HepG2 (cell line): Measurements from ENCODE around the gene CKS1B. TPM values are rescaled to one million over a fixed set of nuclear protein-coding genes. Genes with fewer than 3 reads are reported as not detected.

ENCODE experiments used
- ADNP ChIP-seq: sonication (generic); formaldehyde crosslinking; IDR thresholded peaks from 2 replicates; pipeline ENCODE4 v1.4.0; 2020; ENCODE audit warnings: missing genetic modification reagents
- CENPT ChIP-seq: sonication (generic); formaldehyde crosslinking; IDR thresholded peaks from 2 replicates; pipeline ENCODE4 v1.8.0; 2022; ENCODE audit warnings: low read depth, mild to moderate bottlenecking, moderate library complexity, missing genetic modification reagents
- GABPA ChIP-seq, 2 experiments: IDR thresholded peaks; 2 replicates each; pipeline ENCODE4 v1.6.1; 2011 to 2016; ENCODE audit warnings: low read depth in 2 of 2, low read length in 1 of 2, missing biosample characterization in 1 of 2, missing genetic modification characterization in 1 of 2
- GATAD2A ChIP-seq: IDR thresholded peaks from 2 replicates; pipeline ENCODE4 v1.6.1; 2016
- HNRNPK ChIP-seq: fragments of 200-400 bp; formaldehyde crosslinking; IDR thresholded peaks from 2 replicates; pipeline ENCODE4 v1.6.1; 2018; ENCODE audit warnings: low read length, low read depth, moderate library complexity, mild to moderate bottlenecking; ENCODE audit not compliant: poor library complexity, severe bottlenecking
- IKZF1 ChIP-seq: fragments of 450-650 bp; IDR thresholded peaks from 2 replicates; pipeline ENCODE4 v1.7.1; 2016
- KDM6A ChIP-seq: IDR thresholded peaks from 2 replicates; pipeline ENCODE4 v1.6.1; 2016; ENCODE audit warnings: low read depth
- MLLT10 ChIP-seq: sonication (generic); formaldehyde crosslinking; IDR thresholded peaks from 2 replicates; pipeline ENCODE4 v1.4.0; 2020; ENCODE audit warnings: missing genetic modification reagents
- REPIN1 ChIP-seq: sonication (generic); formaldehyde crosslinking; IDR thresholded peaks from 2 replicates; pipeline ENCODE4 v1.8.0; 2022; ENCODE audit warnings: missing genetic modification reagents, low read depth, mild to moderate bottlenecking, borderline replicate concordance
- RFXANK ChIP-seq: IDR thresholded peaks from 2 replicates; pipeline ENCODE4 v1.6.1; 2016
- SOX6 ChIP-seq, 2 experiments: fragments of 450-650 bp in 1 of 2; sonication (generic) in 1 of 2; formaldehyde crosslinking in 1 of 2; IDR thresholded peaks; 2 replicates each; pipeline versions ENCODE4 v1.4.0 to v1.6.1; 2017 to 2020; ENCODE audit warnings: antibody characterized with exemption in 1 of 2, mild to moderate bottlenecking in 1 of 2, missing genetic modification reagents in 1 of 2
- SPEN ChIP-seq: sonication (generic); formaldehyde crosslinking; IDR thresholded peaks from 2 replicates; pipeline ENCODE4 v1.5.1; 2020; ENCODE audit warnings: low read depth, mild to moderate bottlenecking, missing genetic modification reagents
- YY1 ChIP-seq: IDR thresholded peaks from 2 replicates; pipeline ENCODE4 v1.6.1; 2011; ENCODE audit warnings: low read length, low read depth, moderate library complexity, mild to moderate bottlenecking; ENCODE audit not compliant: insufficient read depth, insufficient replicate concordance
- ZNF24 ChIP-seq: fragments of 450-650 bp; IDR thresholded peaks from 2 replicates; pipeline ENCODE4 v1.6.1; 2017; ENCODE audit warnings: antibody characterized with exemption, mild to moderate bottlenecking
- ZNF530 ChIP-seq: sonication (generic); formaldehyde crosslinking; IDR thresholded peaks from 2 replicates; pipeline ENCODE4 v1.5.0; 2020; ENCODE audit warnings: low read depth, mild to moderate bottlenecking, missing genetic modification reagents
- ZNF691 ChIP-seq: sonication (generic); formaldehyde crosslinking; IDR thresholded peaks from 2 replicates; pipeline ENCODE4 v1.4.0; 2020; ENCODE audit warnings: missing genetic modification reagents, low read depth, mild to moderate bottlenecking, borderline replicate concordance
- ZNF766 ChIP-seq: sonication (generic); formaldehyde crosslinking; IDR thresholded peaks from 2 replicates; pipeline ENCODE4 v1.5.0; 2020; ENCODE audit warnings: missing genetic modification reagents, borderline replicate concordance
- ZNF790 ChIP-seq: sonication (generic); formaldehyde crosslinking; IDR thresholded peaks from 2 replicates; pipeline ENCODE4 v1.8.0; 2022; ENCODE audit warnings: missing genetic modification reagents, mild to moderate bottlenecking, borderline replicate concordance
- ZSCAN25 ChIP-seq: sonication (generic); formaldehyde crosslinking; IDR thresholded peaks from 2 replicates; pipeline ENCODE4 v1.8.0; 2022; ENCODE audit warnings: mild to moderate bottlenecking, missing genetic modification reagents
- ZZZ3 ChIP-seq: sonication (generic); formaldehyde crosslinking; IDR thresholded peaks from 2 replicates; pipeline ENCODE4 v1.4.0; 2020; ENCODE audit warnings: missing genetic modification reagents, mild to moderate bottlenecking, borderline replicate concordance
- polyA plus RNA-seq, 8 experiments: library from polyadenylated mRNA; depleted of rRNA in 3 of 8; stranded (reverse) in 7 of 8; unstranded in 1 of 8; fragments of >200 nt; fragmentation: Illumina TruSeq in 4 of 8; extraction: Trizol in 4 of 8; gene quantifications; 2 replicates each; pipeline versions ENCODE4 v1.2.1 to v1.2.3, GENCODE V29; 2011 to 2016; ENCODE audit warnings: low read depth in 4 of 8, missing spikeins in 1 of 8, mixed read lengths in 1 of 8; ENCODE audit not compliant: insufficient read depth in 1 of 8
- total RNA-seq, 5 experiments: library from RNA; depleted of rRNA; stranded (reverse); fragments of >200 nt; fragmentation: Illumina TruSeq; extraction: Trizol; gene quantifications; 2 replicates each; pipeline ENCODE4 v1.2.3, GENCODE V29; 2016; ENCODE audit warnings: low read depth in 1 of 5
- TF ChIP-seq, protein P1 (sequence below): sonication (generic); formaldehyde crosslinking; IDR thresholded peaks from 2 replicates; pipeline ENCODE4 v1.4.0; 2020; ENCODE audit warnings: missing genetic modification reagents
- TF ChIP-seq, protein P2 (sequence below): sonication (generic); formaldehyde crosslinking; IDR thresholded peaks from 2 replicates; pipeline ENCODE4 v1.5.0; 2020; ENCODE audit warnings: missing genetic modification reagents
- TF ChIP-seq, protein P3 (sequence below): sonication (generic); formaldehyde crosslinking; IDR thresholded peaks from 2 replicates; pipeline ENCODE4 v1.8.1; 2023; ENCODE audit warnings: mild to moderate bottlenecking, missing genetic modification reagents

CKS1B gene
- total and polyA plus RNA-seq, 2 of the 13 experiments (the other 11 are each of a cell fraction or from before 2014, with no cell fraction given) = 217 to 222 TPM

DNA sequence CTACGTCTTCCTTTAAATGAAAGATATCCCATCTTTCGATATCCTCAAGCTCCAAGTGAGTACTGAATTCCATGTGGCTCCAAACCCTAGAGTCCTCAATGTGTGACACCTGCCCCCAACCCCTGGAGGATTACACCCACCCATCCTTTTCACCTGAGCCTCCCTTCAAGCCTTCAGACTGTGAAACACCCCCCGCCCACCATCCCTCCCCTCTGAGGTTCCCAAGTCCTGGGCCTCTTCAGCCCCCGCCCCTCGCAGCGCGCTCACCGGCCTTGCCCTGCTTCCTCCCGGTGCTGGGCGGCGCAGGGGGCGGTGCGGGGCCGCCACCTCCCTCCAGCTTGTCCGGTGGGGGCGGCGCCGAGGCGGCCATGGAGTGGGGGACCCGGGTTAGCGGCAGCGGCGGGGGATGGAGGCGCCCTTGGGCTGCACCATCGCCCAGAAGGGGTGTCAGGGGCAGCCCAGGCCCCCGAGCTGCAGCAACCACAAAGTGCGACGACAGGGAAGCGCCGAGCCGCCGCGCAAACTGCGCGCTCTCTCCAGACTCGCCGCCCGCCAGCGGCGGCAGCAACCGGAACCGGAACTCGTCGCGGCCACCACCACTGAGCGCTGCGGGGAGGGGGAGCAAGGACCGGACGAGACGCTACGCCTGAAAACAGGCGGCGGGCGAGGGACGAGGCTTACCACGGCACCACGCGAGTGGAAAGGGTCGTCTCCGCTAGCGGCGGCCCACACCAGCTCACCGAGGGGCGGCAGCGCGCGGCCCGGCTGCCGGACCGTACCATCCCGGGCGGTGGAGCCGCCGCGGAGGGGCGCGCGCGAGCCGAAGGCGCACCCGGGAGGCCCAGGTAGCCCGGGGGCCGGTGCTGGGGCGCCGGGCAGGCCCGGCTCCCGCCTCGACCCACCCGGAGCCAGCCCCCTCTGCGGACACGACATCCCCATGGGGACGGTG is 13.0 kb upstream of the CKS1B start, which contains the start of gene PYGO2 (continued):
- TF ChIP-seq, protein P1, sequence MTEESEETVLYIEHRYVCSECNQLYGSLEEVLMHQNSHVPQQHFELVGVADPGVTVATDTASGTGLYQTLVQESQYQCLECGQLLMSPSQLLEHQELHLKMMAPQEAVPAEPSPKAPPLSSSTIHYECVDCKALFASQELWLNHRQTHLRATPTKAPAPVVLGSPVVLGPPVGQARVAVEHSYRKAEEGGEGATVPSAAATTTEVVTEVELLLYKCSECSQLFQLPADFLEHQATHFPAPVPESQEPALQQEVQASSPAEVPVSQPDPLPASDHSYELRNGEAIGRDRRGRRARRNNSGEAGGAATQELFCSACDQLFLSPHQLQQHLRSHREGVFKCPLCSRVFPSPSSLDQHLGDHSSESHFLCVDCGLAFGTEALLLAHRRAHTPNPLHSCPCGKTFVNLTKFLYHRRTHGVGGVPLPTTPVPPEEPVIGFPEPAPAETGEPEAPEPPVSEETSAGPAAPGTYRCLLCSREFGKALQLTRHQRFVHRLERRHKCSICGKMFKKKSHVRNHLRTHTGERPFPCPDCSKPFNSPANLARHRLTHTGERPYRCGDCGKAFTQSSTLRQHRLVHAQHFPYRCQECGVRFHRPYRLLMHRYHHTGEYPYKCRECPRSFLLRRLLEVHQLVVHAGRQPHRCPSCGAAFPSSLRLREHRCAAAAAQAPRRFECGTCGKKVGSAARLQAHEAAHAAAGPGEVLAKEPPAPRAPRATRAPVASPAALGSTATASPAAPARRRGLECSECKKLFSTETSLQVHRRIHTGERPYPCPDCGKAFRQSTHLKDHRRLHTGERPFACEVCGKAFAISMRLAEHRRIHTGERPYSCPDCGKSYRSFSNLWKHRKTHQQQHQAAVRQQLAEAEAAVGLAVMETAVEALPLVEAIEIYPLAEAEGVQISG = peak; percentile 89
- TF ChIP-seq YY1 (peak; percentile 71), ZSCAN25 (0 out of 2 replicates have a peak, but pooled peaks have one; percentile 24), MLLT10 (CRISPR knock-in tag) (no peak), CENPT (CRISPR knock-in tag) (0 out of 2 replicates have a peak, but pooled peaks have one; percentile 61), ZZZ3 (CRISPR knock-in tag) (no peak), ZNF766 (CRISPR knock-in tag) (peak; percentile 90; the same call in 1 of the 2 replicates), IKZF1 (no peak), ADNP (CRISPR knock-in tag) (no peak), HNRNPK (peak; percentile 91), ZNF530 (CRISPR knock-in tag) (no peak), SOX6 (IDR thresholded peaks at IDR 0.05) (no peak), SOX6 (CRISPR knock-in tag; IDR thresholded peaks at IDR 0.05) (0 out of 2 replicates have a peak, but pooled peaks have one; percentile 40), SPEN (CRISPR knock-in tag) (peak; percentile 76), GABPA (IDR thresholded peaks at IDR 0.05; ENCODE audit: low read depth, low read length) (peak; percentile 95), GABPA (CRISPR knock-in tag; IDR thresholded peaks at IDR 0.05; ENCODE audit: low read depth) (peak; percentile 92), ZNF691 (CRISPR knock-in tag) (no peak; the same call in 1 of the 2 replicates), GATAD2A (peak; percentile 43; the same call in 1 of the 2 replicates), ZNF24 (no peak), KDM6A (CRISPR knock-in tag) (no peak), RFXANK (CRISPR knock-in tag) (0 out of 2 replicates have a peak, but pooled peaks have one; percentile 38), ZNF790 (CRISPR knock-in tag) (no peak; the same call in 1 of the 2 replicates), REPIN1 (CRISPR knock-in tag) (peak; percentile 83; the same call in 1 of the 2 replicates)
- TF ChIP-seq, protein P2, sequence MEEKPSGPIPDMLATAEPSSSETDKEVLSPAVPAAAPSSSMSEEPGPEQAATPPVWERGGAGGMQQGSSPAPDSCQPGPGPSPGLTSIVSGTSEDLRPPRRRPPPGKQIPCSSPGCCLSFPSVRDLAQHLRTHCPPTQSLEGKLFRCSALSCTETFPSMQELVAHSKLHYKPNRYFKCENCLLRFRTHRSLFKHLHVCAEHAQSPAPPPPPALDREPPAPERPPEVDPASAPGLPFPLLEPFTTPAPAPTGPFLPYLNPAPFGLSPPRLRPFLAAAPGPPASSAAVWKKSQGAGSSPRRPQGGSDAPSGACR (CRISPR knock-in tag) = peak; percentile 91; the same call in 1 of the 2 replicates
- TF ChIP-seq, protein P3, sequence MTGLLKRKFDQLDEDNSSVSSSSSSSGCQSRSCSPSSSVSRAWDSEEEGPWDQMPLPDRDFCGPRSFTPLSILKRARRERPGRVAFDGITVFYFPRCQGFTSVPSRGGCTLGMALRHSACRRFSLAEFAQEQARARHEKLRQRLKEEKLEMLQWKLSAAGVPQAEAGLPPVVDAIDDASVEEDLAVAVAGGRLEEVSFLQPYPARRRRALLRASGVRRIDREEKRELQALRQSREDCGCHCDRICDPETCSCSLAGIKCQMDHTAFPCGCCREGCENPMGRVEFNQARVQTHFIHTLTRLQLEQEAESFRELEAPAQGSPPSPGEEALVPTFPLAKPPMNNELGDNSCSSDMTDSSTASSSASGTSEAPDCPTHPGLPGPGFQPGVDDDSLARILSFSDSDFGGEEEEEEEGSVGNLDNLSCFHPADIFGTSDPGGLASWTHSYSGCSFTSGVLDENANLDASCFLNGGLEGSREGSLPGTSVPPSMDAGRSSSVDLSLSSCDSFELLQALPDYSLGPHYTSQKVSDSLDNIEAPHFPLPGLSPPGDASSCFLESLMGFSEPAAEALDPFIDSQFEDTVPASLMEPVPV (CRISPR knock-in tag) = peak; percentile 75
